HUDEP-2 (cell line): ENCODE data around the gene GPRC5C.
"Not testable (repeated sequence)": the region's sequence is repeated elsewhere in the genome, so short reads cannot be mapped to it uniquely, and the experiment has no call there.

Experiments used
- DNase-seq, 76 experiments: peaks; one replicate each; lab custom pipeline; 2025; ENCODE audit not compliant: unreplicated experiment in 76 of 76; lab: John Stamatoyannopoulos, UW

The GPRC5C gene

DNA sequence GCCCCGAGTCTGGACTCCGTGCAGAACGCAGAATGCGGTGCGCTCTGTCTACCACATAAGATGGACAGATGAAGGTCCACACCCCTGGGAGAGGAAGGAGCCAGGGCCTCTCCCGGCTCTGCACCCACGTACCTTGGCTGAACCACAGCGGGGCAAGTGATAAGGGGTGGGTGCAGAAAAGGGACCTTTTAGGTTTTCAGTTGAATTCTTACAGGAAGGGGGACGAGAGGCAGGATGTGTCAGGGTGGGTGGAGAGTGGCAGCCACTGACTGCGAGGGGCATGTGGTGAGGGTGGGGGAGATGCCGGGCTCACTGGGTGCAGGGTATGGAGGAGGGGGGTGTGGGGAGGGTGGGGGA lies 34.9 kb downstream of the GPRC5C start:
- no peak for DNase-seq

DNA sequence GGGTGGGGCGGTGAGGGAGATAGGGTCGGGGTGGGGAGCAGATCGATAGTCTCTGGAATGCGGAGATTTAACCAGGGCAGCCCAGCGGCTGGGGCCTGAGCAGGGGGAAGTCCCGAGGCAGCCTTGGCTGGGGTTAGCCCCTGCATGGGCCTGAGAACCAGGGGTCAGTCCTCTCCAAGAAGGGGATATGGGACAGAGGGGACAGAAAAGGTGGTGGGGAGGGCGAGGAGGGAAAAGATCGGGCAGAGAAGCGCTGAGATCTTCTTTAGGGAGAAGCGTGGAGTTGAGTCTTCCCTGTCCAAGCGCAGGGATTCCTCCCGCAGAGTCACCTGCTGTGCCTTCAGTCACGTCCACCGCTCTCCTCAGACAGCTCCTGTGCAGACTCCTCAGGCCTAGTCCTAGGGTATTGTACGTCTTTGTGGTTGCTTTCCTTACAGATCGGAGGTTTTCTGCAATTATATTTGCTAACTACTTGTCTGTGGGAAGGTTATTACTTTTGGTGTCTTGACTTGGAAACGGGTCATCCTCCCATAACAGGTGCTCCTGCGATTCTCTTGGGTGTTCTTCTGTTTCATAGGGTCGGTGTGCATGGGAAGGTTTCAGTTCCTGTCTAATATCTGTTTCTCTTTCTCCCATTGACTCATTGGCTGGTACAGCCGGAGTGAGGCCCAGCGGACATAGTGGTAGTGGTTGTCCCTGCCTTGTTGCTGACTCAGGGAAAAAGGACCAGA lies 35.5 kb downstream of the GPRC5C start:
- no peak for DNase-seq

DNA sequence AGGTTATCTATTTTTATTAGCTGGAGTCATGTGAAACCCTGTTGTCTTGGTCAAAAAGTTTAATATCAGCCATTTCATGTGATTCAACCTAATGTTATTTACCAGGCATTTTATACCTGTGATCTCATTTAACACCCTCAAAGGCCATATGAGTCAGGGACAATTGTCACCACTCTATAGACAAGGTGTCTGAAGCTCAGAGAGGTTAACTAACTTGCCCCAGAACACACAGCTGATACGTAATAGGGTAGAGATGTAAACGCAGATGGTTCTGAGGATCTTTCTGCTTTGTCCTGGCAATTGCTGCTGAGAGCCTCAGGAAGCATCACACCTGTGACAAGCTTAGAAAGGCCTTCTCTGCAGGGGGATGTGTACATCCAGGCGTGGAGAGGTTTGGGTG lies 39.5 kb downstream of the GPRC5C start:
- DNase-seq: no peak

DNA sequence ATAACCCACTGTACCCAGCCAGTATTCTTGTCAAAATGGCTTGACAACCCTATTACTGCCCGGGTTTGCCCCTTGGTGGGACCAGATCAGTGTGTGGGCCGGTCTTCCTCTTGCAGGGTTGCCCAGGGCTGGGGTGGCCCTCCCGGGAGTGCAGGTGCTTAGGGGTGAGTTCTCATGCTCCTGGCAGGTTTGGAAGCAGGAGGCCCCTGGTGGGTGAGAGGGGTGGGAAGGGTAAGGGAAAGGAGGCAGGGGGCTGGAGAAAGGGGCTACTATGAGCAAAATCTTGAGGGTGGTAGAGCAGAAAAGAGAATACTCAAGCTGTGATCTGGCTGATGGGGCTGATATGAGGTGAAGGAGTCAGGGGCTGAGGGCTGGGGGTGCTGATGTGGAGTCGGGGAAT lies 41.0 kb downstream of the GPRC5C start:
- DNase-seq: no peak

DNA sequence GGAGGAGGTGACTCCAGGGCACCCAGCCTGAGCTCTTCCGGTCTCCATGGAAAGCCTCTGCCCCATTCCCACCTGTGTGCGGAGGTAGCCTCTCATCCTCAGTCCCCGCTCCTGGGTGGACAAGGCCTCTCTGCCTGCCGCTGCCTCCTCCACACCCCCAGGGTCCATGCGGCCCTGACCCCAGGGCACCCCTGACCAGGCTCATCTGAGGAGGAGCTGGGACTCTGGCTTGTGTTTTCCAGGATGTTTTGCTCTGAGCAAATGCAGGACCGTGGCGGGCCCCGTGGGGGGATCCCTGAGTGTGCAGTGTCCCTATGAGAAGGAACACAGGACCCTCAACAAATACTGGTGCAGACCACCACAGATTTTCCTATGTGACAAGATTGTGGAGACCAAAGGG lies 41.4 kb downstream of the GPRC5C start:
- DNase-seq: no peak

DNA sequence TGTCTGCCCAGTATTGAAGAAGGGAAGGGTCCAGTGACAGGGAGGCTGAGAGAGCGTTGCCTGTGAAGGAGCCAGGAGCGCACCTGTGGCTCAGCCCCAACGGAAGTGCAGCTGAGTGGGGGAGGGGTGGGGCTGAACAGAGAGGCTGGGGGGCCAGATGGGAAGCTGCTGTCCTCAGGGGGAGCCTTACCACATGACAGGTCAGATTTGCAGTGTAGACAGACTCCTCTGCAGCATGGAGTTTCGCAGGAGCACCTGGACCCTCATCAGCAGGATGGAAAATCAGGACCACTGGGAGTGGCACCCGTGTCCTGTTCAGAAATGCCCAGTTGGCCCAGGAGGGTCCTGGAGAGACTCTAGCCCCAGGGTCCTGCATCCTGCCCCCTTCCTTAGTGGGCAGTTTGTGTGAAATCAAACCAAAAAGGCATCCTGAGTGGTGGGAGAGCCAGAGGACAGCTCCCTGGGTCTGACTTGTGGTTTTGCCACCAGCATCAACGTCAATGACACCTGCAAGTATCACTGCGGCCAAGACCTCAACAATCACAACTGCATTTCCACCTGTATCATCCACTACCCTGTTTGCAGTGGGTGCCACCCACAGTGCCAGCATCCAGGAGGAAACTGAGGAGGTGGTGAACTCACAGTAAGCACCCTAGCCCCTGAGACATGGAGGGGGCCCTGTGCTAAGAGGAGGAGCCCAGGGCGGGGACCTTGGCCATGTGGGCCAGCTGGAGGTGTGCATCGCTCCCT lies 42.3 kb downstream of the GPRC5C start:
- no peak for DNase-seq

DNA sequence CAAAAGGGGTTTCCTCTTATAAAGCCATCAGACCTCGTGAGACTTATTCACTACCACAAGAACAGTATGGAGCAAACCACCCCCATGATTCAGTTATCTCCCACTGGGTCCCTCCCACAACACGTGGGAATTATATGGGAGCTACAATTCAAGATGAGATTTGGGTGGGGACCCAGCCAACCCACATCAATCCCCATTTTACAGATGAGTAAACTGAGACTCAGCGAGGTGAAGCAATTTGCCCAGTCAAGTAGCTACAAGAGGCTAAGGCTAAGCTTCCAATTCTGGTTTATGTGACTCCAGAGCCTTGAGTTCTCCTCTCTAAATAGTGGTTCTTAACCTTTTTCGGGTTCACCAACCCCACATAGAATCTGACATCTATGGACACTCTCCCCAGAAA lies 43.3 kb downstream of the GPRC5C start:
- DNase-seq: no peak

DNA sequence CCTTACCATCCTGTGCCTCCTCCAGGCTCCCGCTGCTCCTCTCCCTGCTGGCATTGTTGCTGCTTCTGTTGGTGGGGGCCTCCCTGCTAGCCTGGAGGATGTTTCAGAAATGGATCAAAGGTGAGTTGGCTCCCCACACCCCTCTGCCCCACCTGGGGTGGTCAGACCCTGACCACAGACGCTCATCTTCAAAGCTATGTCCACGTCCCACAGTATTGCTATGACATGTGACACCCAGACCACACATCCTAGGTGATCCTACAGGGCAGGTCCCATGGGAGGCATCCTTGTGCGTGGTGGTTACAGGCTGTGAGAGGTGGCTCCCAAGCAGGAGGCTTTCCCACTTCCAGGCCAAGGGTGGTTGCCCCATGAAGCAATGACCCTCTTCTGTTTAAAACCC lies 45.5 kb downstream of the GPRC5C start:
- DNase-seq: no peak

DNA sequence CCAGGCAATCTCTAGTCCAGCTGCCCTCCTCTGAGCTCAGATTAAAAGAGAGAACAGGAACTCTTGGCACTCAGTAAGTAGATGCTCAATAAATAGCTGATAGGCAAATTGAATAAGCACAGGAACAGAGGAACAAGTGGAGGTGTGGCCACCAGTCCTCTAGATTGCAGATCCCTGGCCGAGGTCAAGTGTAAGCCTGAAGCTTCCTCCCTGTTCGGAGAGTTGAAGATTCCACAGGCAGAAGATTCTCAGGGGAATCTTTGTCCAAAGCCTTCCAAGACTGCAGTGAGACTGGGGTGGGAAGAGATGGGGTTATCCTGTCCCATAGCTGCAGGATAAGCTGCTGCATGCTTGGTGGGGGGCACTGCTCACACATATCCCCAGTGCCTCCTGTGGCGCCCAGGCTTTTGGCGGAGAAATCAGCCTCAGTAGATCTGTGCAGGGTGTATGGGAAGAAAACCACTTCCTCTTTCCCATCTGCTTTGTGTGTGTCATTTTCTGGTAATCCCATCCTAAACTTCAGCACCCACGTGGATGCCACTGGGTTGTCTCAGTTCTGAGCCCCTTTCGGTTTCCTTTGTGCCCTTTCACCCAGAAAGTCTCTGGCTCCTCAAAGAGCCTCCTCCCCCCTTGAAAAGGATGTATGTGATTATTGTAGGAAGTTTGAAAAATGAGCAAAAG lies 46.7 kb downstream of the GPRC5C start:
- no peak for DNase-seq

DNA sequence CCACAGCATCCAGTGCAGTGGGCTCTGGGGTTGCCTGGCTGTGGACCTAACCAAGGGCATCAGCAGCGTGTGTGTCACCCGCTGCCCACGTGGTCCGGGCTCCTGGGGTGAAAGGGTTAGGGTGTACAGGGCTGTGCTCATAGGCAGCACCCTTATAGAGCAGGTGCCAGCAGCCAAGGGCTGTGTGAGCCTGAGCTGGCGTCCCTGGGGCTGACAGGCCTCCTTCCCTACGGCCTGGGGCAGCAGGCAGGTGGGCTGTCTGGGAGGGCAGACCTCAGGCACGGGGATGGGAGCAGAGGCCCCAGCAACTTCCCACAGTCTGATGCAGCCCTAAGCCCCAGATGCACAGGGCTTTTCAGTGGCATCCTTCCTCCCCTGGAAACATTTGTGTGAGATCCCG lies 48.4 kb downstream of the GPRC5C start:
- DNase-seq: no peak

DNA sequence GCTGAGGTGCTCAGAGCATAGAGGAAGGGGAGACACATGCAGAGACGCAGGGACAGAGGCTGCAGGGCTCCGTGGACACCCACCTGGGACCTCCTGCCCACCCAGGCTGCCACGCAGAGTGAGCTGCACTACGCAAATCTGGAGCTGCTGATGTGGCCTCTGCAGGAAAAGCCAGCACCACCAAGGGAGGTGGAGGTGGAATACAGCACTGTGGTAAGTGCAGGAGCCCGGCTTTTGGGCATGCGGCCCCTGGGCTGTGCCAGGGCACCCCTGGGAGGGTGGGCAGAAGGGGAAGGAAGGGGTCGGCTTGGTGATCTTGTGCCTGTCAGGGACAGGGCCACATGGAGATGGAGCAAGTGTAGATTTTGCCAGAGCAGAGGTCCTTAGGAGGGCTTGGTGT lies 49.7 kb downstream of the GPRC5C start:
- DNase-seq: no peak

DNA sequence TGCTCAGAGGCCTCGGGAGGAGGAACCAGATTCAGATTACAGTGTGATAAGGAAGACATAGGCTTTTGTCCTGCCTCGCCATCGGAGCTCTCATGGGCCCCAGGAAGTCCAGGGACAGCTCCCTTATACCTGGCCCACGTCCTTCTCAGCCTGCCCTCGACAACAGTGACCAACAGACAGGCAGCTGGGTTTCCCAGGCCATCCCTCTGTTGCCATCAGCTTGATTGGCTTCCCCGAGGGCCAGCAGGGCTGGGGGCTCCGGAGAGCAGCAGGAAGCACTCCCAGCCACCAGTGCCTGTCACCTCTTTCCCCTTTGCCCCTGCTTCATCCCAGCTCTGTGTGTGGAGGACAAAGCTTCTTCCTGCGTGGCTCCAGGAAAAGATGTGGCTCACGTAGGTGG lies 52.2 kb downstream of the GPRC5C start:
- no peak for DNase-seq

DNA sequence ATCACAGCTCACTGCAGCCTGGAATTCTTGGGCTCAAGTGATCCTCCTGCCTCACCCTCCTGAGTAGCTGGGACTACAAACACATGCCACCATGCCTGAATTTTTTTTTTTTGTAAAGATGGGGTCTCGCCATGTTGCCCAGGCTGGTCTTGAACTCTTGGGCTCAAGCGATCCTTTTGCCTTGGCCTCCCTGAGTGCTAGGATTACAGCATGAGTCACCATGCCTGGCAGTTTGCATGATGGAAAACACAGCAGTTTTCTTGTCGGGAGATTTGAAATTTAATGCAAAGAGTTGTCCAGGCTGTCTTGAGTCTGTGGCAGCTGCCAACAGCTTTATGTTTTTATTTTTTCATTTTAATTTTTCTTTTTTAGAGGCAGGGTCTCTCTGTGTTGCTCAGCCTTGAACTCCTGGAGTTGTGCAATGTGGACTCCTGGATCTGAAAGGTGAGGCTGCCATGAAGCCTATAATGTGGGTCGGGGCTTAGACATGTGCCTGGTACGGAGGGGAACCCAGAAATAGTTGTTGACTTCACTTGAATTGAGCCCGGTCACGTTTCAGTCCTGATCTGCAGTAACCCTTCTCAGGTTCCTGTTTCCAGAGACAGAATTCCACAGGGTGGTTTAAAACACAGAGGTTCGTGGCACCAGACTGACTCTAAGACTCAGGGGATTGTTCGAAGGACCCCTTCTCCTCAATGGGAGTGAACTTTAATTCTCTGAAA lies 53.3 kb downstream of the GPRC5C start:
- DNase-seq: no peak

DNA sequence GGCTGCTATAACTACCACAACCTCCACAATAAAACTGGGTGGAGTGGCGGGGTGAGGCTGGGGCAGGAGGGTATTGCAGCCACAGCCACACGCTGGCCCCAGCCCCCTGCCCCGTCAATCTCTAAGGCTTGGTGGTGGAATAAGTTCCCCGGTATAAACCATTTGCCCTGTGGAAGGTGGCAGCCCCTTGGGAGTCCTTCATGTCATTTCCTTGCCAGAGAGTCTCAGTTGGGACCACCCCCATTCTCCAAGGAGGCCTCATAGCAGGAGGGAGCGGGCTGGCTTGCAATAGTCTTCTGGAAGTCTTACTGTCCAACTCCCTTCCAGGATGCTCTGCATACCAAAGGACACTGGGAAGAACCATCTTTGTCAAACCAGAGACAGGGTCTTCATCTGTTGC lies 54.0 kb downstream of the GPRC5C start:
- no peak for DNase-seq

DNA sequence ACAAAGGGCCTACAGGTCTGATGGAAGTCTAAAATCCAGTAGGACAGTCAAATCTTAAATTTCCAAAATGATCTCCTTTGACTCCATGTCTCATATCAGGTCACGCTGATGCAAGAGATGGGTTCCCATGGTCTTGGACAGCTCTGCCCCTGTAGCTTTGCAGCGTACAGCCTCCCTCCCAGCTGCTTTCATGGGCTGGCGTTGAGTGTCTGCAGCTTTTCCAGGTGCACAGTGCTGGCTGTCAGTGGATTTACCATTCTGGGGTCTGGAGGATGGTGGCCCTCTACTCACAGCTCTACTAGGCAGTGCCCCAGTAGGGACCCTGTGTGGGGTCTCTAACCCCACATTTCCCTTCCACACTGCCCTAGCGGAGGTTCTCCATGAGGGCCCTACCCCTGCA lies 56.4 kb downstream of the GPRC5C start:
- not testable (repeated sequence) for DNase-seq

DNA sequence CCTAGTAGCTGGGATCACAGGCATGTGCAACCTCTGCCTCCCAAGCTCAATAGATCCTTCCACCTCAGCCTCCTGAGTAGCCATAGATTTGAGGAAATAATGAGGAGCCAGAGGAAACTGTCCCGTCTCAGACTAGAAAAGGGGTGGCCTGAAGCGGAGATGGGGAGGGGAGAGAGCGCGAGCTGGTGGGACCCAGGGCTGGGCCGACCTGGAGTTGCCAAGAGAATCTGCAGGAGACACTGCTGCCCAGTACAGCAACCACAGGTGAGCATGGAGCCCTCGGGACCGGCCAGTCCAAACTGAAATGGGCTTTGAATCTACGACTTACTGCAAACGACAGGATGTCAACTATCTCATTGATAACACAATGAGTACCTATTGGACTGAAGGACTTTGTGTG lies 58.8 kb downstream of the GPRC5C start:
- no peak for DNase-seq

DNA sequence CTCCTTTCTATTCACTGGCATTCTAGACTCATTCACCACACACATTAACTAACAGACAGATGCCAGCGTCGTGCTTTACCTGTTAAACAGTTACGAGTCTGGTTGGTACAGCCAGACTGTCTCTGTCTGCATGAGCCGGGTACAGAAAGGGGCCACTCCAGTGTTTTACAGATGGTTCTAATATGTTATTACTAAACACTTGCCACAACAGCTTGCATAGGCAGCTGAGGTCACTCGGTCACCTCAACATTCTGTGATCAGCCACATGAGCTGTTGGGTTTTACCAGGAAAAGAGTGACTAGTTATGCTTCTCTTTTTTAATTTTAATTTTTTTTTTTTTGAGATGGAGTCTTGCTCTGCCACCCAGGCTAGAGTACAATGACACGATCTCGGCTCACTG lies 59.7 kb downstream of the GPRC5C start:
- no peak for DNase-seq

DNA sequence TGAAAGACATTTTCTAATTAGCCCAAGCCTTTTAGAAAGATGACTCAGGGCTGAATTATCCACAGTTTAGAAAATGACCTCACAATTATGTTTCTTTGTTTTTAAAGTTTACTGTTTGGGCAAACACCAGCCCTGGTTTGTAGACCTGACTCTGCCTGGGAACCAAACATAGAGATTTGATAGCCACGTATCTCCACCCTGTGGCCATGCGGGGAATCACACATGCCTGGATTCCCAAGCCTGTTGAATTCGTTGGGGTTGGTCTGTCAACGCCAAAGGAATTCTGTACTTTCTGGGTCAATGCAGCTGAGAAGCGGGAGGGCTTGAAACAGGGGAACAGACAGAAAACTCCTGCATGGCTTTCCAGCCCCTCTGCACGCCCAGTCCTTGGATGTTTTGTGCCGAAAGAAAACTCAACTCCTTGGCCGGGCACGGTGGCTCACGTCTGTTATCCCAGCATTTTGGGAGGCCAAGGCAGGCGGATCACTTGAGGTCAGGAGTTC lies 61.5 kb downstream of the GPRC5C start:
- DNase-seq: peak in 42 of 76 experiments; percentile 1 to 58 (median 29)
